ENCODE results near the gene PIK3AP1.

DNA sequence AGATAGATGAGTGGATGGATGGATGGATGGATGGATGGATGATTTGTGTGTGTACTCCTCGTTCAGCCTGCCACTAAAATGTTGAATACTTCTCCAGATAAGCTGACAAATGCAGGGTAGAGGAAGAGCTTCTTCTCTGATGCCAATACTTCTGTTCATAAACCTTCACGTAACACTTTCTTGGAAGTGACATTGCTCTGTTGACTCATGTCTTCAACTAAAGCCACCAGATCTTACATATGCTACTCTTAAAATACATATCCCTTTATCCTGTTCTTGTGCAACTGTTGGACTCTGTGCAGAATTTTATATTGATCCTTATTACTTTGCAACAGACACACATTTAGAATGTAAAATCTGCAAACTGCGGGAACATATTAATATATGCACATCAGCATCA, 26.9 kb downstream of the PIK3AP1 start:
- no peak for TF ChIP-seq CTCF (IDR thresholded peaks at IDR 0.05)
- TF ChIP-seq EP300 (IDR thresholded peaks at IDR 0.05), result no peak
- no peak for TF ChIP-seq POLR2AphosphoS5 (IDR thresholded peaks at IDR 0.05)
